HFF-Myc (cell line): Measurements from ENCODE around the gene DUSP21.

Experiments used
- DNase-seq: peaks from one replicate; pipeline ENCODE4 v3.0.0-alpha.2; 2011; ENCODE audit warnings: low read depth; ENCODE audit errors: extremely low read depth
- H3K4me3 ChIP-seq: replicated peaks from 2 replicates; pipeline ENCODE4 v1.5.1; 2011; ENCODE audit warnings: low read depth, mild to moderate bottlenecking, control low read depth, low read length
- CTCF ChIP-seq: IDR thresholded peaks from 2 replicates; pipeline ENCODE4 v1.5.1; 2012; ENCODE audit warnings: mild to moderate bottlenecking, low read depth, low read length, control low read depth; ENCODE audit errors: missing control alignments

The DUSP21 gene

DNA sequence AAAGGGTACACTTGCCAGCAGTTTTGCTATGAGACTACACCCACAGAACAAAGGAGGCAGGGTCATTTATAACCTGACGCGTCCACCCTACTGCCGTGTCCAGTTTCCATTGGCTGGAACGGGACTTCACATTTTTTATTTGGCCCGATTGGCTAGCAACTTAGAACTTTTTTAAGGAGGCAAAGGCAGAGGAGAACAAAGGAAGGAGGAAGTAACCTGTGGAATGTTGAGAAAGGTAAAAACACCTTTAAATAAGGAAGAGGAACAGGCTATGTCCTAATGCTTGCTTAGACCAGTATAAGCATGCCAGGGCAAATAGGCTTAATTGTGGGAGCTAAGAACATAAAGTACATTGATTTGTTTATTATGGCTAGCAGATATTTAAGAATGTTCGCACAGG is 47.8 kb downstream of the DUSP21 start:
- no peak for TF ChIP-seq CTCF
- H3K4me3 ChIP-seq: no peak overlapping the region
- no peak for DNase-seq
